ENCODE results near the gene FDX1. TPM values are rescaled to one million over a fixed set of nuclear protein-coding genes. Genes with fewer than 3 reads are reported as not detected.
"Not testable (repeated sequence)": the region's sequence is repeated elsewhere in the genome, so short reads cannot be mapped to it uniquely, and the experiment has no call there.

Gene FDX1, protein sequence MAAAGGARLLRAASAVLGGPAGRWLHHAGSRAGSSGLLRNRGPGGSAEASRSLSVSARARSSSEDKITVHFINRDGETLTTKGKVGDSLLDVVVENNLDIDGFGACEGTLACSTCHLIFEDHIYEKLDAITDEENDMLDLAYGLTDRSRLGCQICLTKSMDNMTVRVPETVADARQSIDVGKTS
- total RNA-seq (2022), result 29.5 and 29.9 TPM in 2 replicates
- percentile 94 among the genes with signal in this experiment for Bru-seq, nascent RNA
- percentile 91 among the genes with signal in this experiment for BruChase-seq, experiment 1, labeled RNA remaining after a 2-hour chase
- percentile 92 among the genes with signal in this experiment for BruChase-seq, experiment 2, labeled RNA remaining after a 6-hour chase
- long read RNA-seq, transcript FDX1-201 (4 exons, 3,206 nt), result major isoform, 276 of 291 reads
- long read RNA-seq, partial matches to known transcripts, result 0 of 291 reads
- long read RNA-seq, other reads (novel, unspliced or antisense), result 15 of 291 reads

DNA sequence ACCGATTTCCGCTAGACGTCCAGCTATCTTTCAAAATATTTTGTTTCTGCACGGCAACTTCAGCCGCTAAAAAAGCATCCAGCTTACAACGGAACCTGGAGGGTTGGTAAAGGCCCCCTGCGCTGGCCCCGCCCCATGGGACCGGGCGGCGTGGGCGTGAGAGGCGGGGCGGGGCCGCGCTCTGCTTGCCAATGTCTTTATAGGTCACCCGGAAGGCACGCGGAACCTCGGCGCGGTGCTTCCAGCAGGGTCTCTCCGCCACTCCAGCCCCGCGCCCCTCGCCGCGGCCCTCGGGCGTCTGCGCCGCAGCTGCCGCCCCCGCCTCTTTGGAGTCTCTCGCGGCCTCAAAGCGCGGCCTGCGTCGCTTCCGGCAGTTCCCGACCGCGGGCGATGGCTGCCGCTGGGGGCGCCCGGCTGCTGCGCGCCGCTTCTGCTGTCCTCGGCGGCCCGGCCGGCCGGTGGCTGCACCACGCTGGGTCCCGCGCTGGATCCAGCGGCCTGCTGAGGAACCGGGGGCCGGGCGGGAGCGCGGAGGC is at the start of gene FDX1:
Gene FDX1 (plus strand): TSS at position 218 of the 536 bp plus-strand sequence. CDS start 173 bp downstream, at position 391.
- Histone ChIP-seq H3K9me3 (no peaks in the 10 kb centered on the region), H3K4me1 (peaks cover 38% of the 10 kb centered on the region), H3K36me3 (ENCODE audit: control insufficient read depth, insufficient read depth, low read length) (no peaks in the 10 kb centered on the region), H3K4me3 (ENCODE audit: low read depth, low read length) (peak within 1 kb of the TSS; percentile 61), H3K27me3 (replicated peaks; ENCODE audit: control insufficient read depth, insufficient read depth, low read length) (no peaks in the 10 kb centered on the region)
- no TSS peak for BruUV-seq (replicated peaks)
- intact Hi-C loops (cut with micrococcal nuclease; ENCODE audit: unreplicated experiment), result loop anchor here (2.0 to 5.0 kb wide), 5 partner anchors 21 to 337 kb away; partner anchors contain the start of gene ZC3H12C
- H3K4me1 Mint-ChIP-seq (ENCODE audit: low read depth, unreplicated experiment), result peaks cover 51% of the 10 kb centered on the region
- H3K36me3 Mint-ChIP-seq (ENCODE audit: insufficient read depth, unreplicated experiment), result peaks cover 10% of the 10 kb centered on the region
- peak within 1 kb of the TSS; percentile 100 for H3K4me3 Mint-ChIP-seq (ENCODE audit: unreplicated experiment)
- peak; percentile 93 to 96 for DNase-seq
- CTCF ChIA-PET, result interaction anchor here (0.5 to 4.6 kb wide), 7 partner anchors 10 to 232 kb away, joined by 3 to 27 read pairs (median 4); no protein-coding TSS in a partner anchor
- H3K27me3 Mint-ChIP-seq (ENCODE audit: insufficient read depth, unreplicated experiment), result no peaks in the 10 kb centered on the region
- TF ChIP-seq, protein P1, sequence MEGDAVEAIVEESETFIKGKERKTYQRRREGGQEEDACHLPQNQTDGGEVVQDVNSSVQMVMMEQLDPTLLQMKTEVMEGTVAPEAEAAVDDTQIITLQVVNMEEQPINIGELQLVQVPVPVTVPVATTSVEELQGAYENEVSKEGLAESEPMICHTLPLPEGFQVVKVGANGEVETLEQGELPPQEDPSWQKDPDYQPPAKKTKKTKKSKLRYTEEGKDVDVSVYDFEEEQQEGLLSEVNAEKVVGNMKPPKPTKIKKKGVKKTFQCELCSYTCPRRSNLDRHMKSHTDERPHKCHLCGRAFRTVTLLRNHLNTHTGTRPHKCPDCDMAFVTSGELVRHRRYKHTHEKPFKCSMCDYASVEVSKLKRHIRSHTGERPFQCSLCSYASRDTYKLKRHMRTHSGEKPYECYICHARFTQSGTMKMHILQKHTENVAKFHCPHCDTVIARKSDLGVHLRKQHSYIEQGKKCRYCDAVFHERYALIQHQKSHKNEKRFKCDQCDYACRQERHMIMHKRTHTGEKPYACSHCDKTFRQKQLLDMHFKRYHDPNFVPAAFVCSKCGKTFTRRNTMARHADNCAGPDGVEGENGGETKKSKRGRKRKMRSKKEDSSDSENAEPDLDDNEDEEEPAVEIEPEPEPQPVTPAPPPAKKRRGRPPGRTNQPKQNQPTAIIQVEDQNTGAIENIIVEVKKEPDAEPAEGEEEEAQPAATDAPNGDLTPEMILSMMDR (IDR thresholded peaks at IDR 0.05; ENCODE audit: insufficient read depth in 1 of 2, low read depth in 1 of 2, low read length in 1 of 2, severe bottlenecking in 1 of 2, unreplicated experiment in 1 of 2), result peak; percentile 42 to 62
- peak within 1 kb of the TSS; percentile 99 for H3K27ac Mint-ChIP-seq (ENCODE audit: unreplicated experiment)
- H3K9me3 Mint-ChIP-seq (ENCODE audit: unreplicated experiment), result no peaks in the 10 kb centered on the region
- POLR2A ChIA-PET, result interaction anchor here (0.6 to 0.9 kb wide), 3 partner anchors 133 to 930 kb away, joined by 3 to 4 read pairs (median 3); partner anchors contain the start of gene RDX

DNA sequence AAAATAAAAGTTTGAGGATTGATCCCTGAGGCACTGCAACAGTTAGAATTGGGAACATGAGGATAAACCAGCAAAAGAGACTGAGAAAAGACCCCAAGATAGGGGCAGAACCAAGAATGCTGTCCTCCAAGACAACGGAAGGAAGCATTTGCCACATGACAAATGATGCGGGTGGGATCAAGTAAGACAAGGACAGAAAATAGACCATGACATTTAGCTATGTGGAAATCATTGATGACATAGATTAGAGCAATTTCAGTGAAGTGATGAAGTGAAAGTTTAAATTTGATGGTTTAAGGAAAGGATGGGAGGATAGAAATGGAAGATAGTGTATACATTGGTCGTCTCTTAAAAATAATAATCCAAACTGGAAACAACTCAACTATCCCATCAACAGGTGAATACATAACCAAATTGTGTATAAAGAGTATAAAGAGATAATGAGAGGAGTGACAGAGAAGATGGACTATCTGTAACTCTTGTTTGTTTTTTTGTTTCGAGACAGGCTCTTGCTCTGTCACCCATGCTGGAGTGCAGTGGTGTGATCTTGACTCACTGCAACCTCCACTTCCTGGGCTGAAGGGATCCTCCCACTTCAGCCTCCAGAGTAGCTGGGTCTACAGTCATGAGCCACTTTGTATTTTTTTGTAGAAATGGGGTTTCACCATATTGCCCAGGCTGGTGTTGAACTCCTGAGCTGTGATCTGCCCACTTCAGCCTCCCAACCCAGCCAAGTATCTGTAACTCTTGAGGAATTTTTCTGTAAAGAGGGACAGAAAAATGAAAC is 48.7 kb upstream of the FDX1 start:
- H3K4me3 ChIP-seq (ENCODE audit: low read depth, low read length), result no peak overlapping the region
- H3K36me3 ChIP-seq (ENCODE audit: control insufficient read depth, insufficient read depth, low read length), result no peaks in the 10 kb centered on the region
- CTCF ChIA-PET, result interaction anchor here (0.6 kb wide), 1 partner anchor 85 kb away, joined by 6 read pairs; no protein-coding TSS in a partner anchor
- H3K27me3 ChIP-seq (replicated peaks; ENCODE audit: control insufficient read depth, insufficient read depth, low read length), result no peaks in the 10 kb centered on the region
- Mint-ChIP-seq H3K9me3 (ENCODE audit: unreplicated experiment) (peaks cover 6% of the 10 kb centered on the region), H3K4me1 (ENCODE audit: low read depth, unreplicated experiment) (peaks cover 15% of the 10 kb centered on the region), H3K36me3 (ENCODE audit: insufficient read depth, unreplicated experiment) (peaks cover 5% of the 10 kb centered on the region), H3K4me3 (ENCODE audit: unreplicated experiment) (no peak overlapping the region), H3K27ac (ENCODE audit: unreplicated experiment) (no peak overlapping the region), H3K27me3 (ENCODE audit: insufficient read depth, unreplicated experiment) (no peaks in the 10 kb centered on the region)
- POLR2A ChIA-PET, result no interaction called here
- peaks cover 36% of the 10 kb centered on the region for H3K4me1 ChIP-seq
- BruUV-seq (replicated peaks), result no TSS peak
- TF ChIP-seq, protein P1 (IDR thresholded peaks at IDR 0.05; ENCODE audit: insufficient read depth in 1 of 2, low read depth in 1 of 2, low read length in 1 of 2, severe bottlenecking in 1 of 2, unreplicated experiment in 1 of 2), result no peak
- H3K9me3 ChIP-seq, result 0 out of 2 replicates have a peak, but pooled peaks cover 4% of the 10 kb centered on the region
- DNase-seq, result no peak
- intact Hi-C loops (cut with micrococcal nuclease; ENCODE audit: unreplicated experiment), result no loop called here

DNA sequence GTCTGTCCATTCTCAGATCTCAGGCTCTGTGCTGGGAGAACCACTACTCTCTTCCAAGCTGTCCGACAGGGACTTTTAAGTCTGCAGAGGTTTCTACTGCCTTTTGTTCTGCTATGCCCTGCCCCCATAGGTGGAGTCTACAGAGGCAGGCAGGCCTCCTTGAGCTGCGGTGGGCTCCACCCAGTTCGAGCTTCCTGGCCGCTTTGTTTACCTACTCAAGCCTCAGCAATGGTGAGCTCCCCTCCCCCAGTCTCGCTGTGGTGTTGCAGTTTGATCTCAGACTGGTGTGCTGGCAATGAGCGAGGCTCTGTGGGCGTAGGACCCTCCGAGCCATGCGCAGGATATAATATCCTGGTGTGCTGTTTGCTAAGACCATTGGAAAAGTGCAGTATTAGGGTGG is 41.5 kb upstream of the FDX1 start:
- CTCF ChIA-PET; H3K27ac Mint-ChIP-seq (ENCODE audit: unreplicated experiment); H3K27me3 Mint-ChIP-seq (ENCODE audit: insufficient read depth, unreplicated experiment); BruUV-seq (replicated peaks); H3K9me3 ChIP-seq; H3K4me1 ChIP-seq; H3K4me3 ChIP-seq (ENCODE audit: low read depth, low read length); H3K4me3 Mint-ChIP-seq (ENCODE audit: unreplicated experiment); H3K4me1 Mint-ChIP-seq (ENCODE audit: low read depth, unreplicated experiment); POLR2A ChIA-PET; DNase-seq; H3K36me3 Mint-ChIP-seq (ENCODE audit: insufficient read depth, unreplicated experiment); H3K27me3 ChIP-seq (replicated peaks; ENCODE audit: control insufficient read depth, insufficient read depth, low read length); intact Hi-C loops (cut with micrococcal nuclease; ENCODE audit: unreplicated experiment); H3K36me3 ChIP-seq (ENCODE audit: control insufficient read depth, insufficient read depth, low read length): not testable (repeated sequence)
- peaks cover 16% of the 10 kb centered on the region for H3K9me3 Mint-ChIP-seq (ENCODE audit: unreplicated experiment)

Measured in Caco-2 (cell line).